HG03520 (cell line): ENCODE measurements around the gene CHMP6.

ENCODE experiments used
- ATAC-seq: cut with Tn5 transposase; IDR thresholded peaks from one replicate; pipeline ENCODE4 v1.9.1; 2021; ENCODE audit warnings: mild to moderate bottlenecking, moderate library complexity; ENCODE audit not compliant: unreplicated experiment

CHMP6 gene

DNA sequence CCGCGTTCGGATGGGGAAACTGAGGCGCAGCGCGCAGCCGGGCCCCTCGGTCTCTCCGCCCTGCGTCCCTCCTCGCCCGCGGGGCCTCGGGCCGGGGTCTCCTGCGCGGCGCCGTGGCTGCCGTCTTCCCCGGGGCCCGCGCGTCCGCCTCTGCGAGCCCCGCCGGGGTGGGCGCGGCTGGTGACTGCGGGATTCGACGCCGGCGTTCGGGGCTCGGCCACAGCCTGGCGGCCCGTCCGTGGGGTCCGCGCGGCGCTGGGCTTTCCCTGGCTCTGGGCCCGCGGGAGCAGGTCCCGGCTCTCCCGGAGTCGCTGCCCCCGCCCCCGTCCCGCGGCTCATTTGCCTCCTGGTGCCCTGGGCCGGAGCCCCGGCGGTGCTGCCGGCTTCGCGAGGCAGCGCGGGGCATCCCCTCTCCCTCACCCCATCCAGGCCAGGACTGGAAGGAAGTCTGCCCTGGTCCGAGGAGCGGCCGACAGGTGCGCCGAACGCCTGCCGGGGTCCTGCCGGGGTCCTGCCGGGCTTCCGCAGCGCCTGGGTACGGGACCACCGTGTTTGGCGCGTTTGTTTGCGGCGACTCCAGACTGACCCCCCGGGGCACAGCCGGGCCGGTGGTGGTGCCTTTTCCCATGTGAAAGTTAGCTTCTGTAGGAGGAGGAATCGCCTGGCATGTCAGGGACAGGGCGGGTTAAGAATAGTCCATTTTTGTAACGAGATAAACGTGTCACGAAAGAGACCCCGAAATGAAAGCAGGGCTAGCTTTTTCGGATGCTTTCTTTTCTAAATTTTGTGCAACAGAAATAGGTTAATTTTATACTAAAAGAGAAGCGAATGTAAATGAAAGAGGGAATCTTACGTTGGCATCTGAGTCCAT is 671 bp downstream of the CHMP6 start:
- no peak for ATAC-seq

DNA sequence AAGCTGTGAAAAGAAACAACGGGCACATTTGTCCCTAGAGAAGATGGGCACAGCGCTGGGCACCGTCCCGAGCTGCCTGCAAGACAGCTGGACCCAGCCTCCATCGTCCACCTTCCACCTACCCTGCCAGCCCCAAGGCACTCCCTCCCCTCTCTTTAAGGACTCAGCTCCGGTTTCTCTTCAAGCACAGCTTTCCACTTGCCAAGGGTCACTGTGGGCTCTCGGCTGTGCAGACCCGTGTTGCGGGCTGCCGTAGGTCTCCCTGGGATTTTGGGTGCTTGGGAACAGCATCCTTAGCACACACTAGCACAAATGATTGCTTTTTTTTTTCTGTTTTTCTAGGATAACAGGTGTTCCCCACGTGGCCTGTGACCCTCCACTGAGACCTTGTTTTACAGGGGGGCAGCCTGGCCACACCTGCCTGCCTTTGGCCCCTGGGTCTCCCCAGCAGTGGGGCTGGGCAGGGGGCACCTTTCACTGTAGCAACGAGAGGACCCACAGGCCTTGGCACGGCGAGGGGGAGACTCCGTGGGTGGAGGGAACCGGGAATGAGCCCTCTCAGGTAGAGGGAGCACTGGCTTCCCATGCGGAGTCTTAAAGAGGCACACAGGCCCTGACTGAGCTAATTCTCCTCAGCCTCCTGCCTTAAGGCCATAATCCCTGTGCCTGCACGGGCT is 1.4 kb downstream of the CHMP6 start:
- no peak for ATAC-seq

DNA sequence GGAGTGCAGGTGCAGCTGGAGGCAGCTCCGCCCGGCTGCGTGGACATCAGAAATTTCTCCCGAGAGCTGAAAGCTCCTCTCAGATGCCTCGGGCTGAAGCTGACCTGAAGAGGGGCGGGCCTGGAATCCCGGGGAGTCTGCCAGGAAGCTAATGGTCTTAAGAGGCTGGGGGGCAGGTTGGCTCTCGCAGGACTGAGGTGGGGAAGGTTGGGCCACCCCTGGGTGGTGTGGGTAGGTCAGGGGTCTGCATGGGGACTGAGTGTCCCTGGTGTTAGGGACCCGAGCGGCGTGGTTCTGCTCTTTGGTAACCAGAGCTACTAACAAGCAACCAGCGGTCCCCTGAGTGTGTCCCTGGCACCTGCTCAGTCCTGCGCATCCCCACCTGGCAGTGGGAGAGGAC is 3.5 kb downstream of the CHMP6 start:
- no peak for ATAC-seq

DNA sequence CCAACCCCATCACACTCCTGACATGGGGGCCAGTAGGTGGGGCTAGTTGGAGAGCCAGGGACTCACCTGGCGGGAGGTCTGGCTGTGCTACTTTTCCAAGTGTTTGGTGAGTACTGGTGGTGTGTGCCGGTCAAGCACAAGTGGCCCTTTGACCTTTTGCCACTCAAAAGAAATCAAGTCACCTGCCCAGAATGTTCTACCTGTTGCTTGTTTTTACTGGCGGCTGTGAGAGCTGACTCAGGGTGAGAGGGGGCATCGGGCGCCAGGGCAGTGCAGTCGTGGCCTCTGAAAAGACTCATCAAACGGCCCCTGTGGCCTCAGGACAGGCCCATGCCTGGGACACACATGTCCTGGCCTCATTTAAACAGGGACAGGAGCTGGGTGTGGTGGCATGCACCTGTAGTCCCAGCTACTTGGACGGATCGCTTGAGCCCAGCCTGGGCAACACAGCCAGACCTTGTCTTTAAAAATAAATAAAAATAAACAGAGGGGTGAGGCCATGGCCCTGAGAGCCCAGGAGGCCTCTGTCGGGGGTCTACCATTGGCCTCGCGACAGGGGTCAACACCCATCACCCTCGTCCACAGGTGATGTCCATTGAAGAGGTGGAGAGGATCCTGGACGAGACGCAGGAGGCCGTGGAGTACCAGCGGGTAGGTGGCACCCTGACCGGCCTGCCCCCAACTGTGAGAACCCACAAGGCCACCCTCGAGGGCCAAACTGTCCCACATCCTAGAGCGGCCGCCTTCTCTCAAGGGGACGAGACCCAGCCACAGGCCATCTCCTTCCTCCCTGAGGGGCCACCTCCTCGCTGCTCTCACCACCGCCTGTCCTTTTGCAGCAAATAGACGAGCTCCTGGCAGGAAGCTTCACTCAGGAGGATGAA is 5.0 kb downstream of the CHMP6 start:
- no peak for ATAC-seq

DNA sequence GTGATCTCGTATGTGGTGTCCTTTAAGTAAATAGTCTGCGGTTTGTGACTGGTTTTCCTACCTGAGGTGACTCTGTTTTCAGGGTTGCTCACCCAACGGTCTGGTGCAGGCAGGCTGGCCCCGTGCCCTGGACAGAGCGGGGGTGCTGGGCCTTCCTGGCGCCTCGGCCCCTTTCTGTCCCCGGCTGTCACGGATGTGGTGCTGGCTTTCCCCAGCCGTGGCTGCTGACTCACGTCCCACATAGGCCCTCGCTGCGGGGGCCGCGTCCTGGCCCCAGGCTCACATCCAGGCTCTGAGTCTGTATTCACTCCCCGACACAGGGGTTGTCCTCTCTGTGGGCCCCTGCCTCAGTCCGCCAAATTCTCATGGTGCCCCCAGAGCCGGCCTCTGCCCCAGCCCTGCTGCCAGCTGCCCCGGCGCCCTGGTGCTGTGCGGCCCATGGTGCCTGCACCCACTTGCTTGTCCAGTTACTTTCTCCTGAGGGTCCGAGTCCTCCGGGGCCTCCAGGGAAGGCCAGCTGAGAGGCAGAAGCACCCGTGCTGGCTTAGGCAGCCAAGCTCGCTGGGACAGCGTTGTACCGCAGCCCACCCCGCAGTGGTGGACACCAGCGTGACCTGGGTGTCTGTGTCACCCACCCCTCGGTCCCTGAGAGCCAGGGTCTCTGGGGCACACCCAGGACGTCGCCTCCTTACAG is 5.9 kb downstream of the CHMP6 start:
- no peak for ATAC-seq

DNA sequence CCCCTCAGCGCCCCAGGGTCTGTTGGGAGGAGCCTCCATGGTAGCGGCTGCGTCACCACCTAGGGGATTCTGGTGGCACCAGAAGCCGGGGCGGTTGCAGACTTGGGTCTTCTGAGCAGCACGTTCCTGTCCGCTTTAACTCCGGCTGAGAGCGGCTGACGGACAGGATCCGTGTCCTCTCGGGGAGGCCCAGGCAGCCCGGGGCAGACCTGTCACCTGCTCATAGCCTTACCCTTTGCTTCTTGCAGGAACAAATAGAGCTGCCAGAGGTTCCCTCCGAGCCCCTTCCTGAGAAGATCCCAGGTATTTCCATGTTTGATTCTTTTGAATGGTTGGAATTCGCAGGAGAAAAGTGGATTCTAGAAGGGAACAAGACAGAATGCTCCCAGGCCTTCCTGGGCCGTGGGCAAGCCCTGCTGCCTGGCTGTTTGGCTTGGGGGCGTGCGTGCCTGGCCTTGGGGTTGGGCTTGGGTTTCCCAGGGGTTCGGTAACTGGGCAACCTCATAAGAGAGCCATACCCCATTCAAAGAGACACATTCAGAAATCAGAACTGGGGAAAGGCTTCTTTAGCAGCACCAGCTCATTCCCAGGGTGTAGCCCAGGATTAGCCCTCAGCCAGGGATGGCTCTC is 6.6 kb downstream of the CHMP6 start:
- ATAC-seq: no peak

DNA sequence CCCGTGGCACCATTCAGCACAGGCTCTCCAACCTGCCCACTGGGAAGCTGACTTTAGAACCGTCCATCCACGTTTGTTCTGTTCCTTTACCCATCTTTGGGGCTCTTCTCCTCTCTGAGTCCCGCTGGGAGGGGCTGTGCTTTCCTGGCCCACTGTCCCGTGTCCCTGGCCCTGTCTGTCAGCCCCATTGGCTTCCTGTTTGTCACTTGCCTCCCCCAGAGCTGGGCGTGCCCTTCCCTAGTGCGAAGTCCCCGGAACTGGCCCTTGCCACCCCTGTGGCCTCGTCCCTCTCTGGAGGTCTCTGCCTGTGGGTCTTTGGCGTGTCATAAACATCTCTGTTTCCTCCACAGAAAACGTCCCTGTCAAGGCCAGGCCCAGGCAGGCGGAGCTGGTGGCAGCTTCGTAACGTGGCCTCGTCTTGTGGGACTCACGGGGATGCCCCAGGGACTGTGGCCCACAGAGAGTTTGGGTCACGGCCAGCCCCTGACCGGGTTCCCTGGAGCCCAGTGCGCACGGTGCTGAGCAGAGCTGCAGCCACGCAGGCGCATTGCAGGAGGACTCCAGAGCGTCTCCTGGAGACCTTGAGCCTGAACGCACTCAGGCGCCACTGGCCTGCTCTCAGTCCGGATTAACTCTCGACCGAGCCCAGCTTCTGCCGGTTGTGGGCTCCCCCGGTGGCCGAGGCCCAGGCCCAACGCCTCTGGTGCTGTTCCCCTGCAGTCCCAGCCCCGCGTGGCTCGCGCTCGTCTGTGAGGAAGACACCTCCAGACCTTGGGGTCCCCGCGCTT is 7.3 kb downstream of the CHMP6 start:
- no peak for ATAC-seq

DNA sequence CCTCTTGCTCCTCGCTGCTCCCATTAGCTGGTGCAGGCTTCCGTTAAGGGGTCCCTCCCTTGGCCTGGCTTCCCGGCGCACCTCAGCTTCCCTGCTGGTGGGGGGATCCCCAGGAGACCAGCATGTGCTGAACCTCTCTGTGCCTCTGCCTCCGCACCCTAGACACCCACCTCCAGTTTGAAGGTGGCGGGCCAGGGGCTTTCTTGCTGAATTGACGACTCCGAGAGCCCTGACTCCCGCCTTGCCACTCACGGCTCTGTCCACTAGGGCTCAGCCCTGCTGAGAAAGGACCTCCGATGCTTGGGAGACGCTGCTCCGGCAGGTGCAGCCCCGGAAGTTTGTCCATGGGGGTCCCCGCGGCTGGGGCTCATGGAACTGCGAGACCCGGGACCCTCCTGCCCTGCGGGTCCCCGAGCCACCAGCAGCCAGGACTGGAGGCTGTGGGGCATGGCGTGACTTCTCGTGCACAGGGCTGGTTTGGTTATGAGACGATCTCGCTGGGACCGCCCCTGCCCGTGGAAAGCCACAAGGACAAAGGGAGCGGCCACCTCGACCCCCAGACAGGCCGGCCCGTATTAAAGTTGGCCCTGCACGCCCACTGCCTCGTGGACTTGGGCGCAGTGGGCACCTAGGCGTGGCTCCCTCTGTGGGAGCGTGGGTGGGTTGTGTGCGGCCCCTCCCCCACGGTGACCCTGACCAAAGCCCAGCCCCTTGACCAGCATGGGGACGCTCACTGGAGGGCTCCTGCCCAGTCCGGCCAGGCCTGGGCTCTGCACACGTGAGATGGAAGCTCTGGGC is 8.1 kb downstream of the CHMP6 start:
- no peak for ATAC-seq

DNA sequence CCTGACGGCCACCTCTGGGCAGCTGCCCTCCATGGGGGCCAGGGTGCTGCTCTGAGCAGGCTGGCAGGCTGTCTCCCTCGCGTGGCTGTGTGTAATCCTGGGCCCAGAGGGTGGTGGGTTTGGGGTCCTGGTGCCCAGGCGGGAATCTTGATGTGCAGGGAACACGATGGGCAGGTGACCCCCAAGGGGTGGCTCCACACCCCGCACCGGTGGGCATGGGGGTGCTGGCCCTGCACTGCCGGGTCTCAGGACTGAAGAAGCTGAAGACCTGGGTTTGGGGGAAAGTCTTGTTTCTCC is 8.6 kb downstream of the CHMP6 start:
- no peak for ATAC-seq

DNA sequence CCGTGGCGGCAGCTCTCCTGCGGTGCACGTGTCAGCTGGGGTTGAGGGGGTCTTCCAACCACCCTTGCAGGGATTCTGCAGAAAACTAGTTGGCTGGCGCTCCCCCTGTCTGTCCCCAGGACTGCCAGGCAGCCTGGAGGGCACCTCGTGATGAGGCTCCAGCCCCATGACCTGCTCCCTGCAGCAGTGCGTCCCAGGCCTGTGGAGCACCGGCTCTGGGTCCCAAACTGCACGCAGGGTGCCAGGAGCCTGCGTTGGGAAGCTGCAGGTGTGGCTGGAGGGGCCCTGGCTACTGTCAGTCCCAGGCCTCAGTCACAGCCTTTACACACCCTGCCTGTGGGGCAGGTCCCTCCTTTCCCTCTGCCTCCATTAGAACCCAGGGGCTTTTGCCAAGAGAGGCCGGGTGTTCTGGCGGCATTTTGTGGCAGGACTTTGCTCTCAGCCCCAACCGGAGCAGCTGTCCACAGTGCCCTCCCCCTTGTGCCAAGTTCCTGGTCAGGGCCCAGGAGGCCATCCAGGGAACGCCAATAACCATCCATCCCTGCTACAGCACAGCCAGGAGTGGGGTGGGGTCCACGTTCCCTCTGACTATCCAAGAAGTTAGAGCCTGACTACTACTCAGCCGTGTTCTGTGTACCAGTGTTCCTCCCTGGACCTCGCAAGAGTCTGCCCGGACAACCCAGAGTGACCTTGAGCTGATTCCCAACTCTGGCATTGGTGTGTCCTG is 9.2 kb downstream of the CHMP6 start:
- no peak for ATAC-seq

DNA sequence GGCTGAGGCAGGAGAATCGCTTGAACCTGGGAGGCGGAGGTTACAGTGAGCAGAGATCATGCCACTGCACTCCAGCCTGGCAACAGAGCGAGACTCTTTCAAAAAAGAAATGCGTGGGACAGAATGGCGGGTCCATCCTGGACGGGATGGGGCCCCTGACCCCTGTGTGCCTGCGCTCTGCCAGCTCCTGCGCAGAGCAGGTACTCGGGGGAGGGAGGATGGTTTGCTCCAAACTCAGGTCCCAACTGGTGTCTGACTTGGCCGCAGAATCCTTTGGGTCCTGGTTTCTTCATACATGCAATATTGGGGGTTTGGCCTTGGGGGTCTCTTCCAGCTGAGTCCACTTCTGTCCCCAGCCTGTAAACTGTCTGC is 10.4 kb downstream of the CHMP6 start:
- no peak for ATAC-seq

DNA sequence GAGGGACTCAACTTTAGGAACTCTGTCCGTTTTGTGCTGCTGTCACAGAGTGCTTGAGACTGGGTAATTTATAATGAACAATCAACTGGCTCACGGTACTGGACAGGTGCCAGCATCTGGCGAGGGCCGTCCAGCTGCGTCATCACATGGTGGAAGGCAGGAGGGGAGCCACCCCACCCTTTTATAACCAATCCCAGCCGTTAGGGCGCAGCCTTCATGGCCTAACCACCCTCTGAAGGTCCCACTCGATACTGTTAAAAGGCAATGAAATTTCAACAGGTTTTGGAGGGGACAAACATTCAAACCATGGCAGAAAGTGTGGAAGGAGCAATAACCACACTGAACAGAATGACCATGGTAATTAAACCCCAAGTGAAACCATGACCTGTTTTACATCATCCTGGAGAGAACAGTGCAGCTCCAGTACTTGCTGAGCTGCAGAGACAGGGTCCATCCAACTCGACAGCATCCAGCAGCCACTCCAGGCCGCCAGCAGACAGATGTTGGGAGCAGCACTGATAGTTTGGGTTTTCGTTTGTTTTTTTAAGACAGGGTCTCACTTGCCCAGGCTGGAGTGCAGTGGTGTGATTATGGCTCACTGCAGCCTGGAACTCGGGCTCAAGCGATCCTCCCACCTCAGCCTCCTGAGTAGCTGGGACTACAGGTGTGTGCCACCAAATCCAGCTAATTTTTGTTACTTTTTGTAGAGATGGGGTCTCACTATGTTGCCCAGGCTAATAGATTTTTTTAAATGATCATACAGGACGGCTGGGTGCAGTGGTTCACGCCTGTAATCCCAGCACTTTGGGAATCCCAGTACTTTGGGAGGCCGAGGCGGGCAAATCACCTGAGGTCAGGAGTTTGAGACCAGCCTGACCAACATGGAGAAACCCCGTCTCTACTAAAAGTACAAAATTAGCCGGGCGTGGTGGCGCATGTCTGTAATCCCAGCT is 11.0 kb downstream of the CHMP6 start:
- no peak for ATAC-seq

DNA sequence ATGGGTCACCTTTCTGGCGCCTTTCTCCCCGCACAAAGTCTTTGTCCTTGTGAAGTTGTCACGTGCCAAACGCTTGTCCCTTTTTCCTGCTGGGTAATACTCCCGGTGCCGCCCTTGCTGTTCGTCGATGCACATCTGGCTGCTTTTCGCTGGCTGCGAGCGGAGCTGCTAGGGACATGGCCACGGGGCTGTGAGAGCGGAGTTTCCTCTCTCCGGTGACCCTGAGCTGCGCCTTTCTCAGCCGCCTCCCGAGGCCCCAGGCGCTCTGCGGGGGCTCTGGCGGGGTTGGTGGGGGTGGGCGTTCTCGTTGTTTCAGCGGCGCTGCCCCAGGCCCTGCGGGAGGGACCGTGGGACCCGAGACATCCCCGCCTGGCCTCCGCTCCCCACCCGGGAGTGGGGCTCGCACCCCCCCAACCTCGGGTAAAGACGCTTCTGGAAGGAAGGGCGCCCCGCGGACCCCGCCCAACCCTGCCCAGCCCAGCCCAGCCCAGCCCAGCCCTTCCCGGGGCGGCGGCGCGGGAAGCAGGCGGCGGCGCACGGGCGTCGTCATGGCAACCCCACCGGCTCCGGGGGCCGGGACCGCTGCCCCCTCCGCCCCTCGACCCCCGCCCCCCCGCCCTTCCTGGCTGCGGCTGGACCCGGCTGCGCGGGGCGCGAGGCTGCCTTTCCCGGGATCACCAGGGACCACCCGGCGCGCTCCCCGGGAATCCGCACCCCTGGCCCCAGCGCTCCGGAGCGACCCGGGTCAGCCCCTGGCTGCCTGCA is 12.3 kb downstream of the CHMP6 start:
- ATAC-seq: no peak

DNA sequence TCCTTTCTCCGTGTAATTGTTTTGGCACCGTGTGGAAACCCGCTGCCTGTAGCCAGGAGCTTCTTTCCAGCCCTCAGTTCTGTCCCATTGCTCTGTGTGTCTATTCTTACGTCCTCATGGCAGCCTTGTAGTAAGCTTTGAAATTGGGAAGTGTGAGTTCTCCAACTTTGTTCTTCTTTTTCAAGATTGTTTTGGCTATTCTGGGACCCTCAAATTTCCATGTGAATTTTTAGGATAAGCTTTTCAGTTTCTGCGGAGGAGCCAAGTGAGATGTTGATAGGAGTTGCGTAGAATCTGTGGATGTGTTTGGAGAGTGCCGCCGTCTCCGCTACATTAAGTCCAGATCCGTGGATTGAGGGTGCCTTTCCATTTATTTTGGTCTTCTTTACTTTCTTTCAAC is 15.2 kb downstream of the CHMP6 start:
- no peak for ATAC-seq

DNA sequence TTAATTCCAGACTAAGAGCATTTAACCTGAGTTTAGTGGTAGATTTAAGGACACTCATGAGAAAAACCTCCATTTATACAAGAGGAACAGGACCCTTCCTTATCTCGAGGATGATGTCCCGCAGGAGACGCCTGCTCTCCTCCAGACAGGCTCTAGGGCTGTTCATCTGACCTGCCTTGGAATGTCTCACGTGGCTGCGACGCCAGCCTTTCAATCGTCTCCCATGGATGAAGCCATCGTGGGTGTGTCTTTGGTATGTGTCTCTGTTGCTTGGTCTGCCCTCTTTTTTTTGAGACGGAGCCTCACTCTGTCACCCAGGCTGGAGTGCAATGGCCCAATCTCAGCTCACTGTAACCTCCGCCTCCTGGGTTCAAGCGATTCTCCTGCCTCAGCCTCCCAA is 16.5 kb downstream of the CHMP6 start:
- no peak for ATAC-seq

DNA sequence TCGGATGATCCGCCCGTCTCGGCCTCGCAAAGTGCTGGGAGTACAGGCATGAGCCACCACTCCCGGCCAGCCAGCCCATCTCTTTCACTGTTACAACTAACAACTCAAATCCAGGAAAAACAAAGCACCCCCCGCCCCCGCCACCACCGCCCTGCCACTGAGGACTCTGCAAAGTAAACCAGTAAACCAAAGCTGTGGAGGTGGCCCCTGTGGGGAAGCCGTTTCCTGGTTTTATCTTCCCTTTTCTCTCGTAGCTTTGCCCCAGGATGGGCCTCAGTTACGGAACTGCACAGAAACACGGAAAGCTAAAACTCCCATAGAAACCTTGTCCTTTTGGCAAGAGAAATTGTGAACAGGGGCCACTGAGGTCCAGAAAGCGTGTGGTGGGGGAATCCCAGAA is 17.5 kb downstream of the CHMP6 start:
- no peak for ATAC-seq

DNA sequence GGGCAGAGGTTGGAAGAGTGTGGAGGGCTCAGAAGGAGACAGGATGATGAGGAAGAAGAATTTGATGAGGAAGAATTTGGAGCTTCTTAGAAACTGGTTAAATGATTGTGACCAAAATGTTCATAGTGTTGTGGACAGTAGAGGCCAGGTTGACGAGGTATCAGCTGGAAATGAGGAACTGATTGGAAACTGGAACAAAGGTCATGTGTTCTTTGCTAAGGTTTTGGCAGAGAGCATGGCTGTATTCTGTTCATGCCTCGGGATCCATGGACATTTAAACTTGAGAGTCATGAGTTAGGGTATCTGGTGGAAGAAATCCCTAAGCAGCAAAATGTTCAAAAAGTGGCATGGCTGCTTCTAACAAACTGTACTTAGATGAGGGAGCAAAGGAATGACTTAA is 19.3 kb downstream of the CHMP6 start:
- no peak for ATAC-seq
